K562 (cell line): Measurements from ENCODE around the gene LRP1. TPM values are rescaled to one million over a fixed set of nuclear protein-coding genes. Genes with fewer than 3 reads are reported as not detected.

Experiments
- C11orf30 ChIP-seq: fragments of 450-650 bp; IDR thresholded peaks from 2 replicates; pipeline ENCODE4 v1.6.1; 2016; ENCODE audit warnings: low read depth, mild to moderate bottlenecking
- CCAR2 ChIP-seq: fragments of 200-400 bp; formaldehyde crosslinking; IDR thresholded peaks from 2 replicates; pipeline ENCODE4 v1.6.1; 2017; ENCODE audit warnings: mild to moderate bottlenecking, low read depth, low read length
- DNMT1 ChIP-seq: fragments of 450-650 bp; IDR thresholded peaks from 2 replicates; pipeline ENCODE4 v1.6.1; 2016; ENCODE audit warnings: antibody characterized with exemption, mild to moderate bottlenecking
- FOXJ2 ChIP-seq: fragments of 200-800 bp; sonication (Bioruptor generic); IDR thresholded peaks from 2 replicates; pipeline ENCODE4 v1.6.1; 2016; ENCODE audit warnings: missing genetic modification characterization, missing compliant biosample characterization
- HMGN3 ChIP-seq: IDR thresholded peaks from 2 replicates; pipeline ENCODE4 v1.6.1; 2011; ENCODE audit warnings: borderline replicate concordance, low read depth, mild to moderate bottlenecking, mixed read lengths, low read length; ENCODE audit not compliant: insufficient read length; ENCODE audit errors: extremely low read depth
- ID3 ChIP-seq, 2 experiments: fragments of 250-450 bp in 1 of 2; fragments of 450-650 bp in 1 of 2; sonication (Bioruptor Pico) in 1 of 2; IDR thresholded peaks; 2 replicates each; pipeline versions ENCODE4 v1.6.1 to v1.8.0; 2016 to 2021; ENCODE audit warnings: mild to moderate bottlenecking in 2 of 2, moderate library complexity in 2 of 2, missing compliant biosample characterization in 1 of 2, missing genetic modification characterization in 1 of 2
- JUNB ChIP-seq: fragments of 450-650 bp; formaldehyde crosslinking; conservative IDR thresholded peaks from 2 replicates; pipeline ENCODE4 v1.4.0; 2020; ENCODE audit warnings: mild to moderate bottlenecking
- KDM5B ChIP-seq: fragments of 200-600 bp; sonication (generic); IDR thresholded peaks from 2 replicates; pipeline ENCODE4 v1.6.1; 2012; ENCODE audit warnings: low read depth, mild to moderate bottlenecking, moderate library complexity, low read length, control low read depth, inconsistent platforms; ENCODE audit not compliant: insufficient replicate concordance
- KLF10 ChIP-seq: fragments of 250-450 bp; sonication (Bioruptor Pico); IDR thresholded peaks from 2 replicates; pipeline ENCODE4 v1.6.1; 2021; ENCODE audit warnings: matching md5 sums
- MLLT1 ChIP-seq, 2 experiments: fragments of 450-650 bp; IDR thresholded peaks; 2 replicates each; pipeline ENCODE4 v1.6.1; 2016
- NFIC ChIP-seq: fragments of 450-650 bp; IDR thresholded peaks from 2 replicates; pipeline ENCODE4 v1.6.1; 2017; ENCODE audit warnings: mild to moderate bottlenecking, inconsistent platforms
- OTX1 ChIP-seq: fragments of 450-650 bp; formaldehyde crosslinking; IDR thresholded peaks from 2 replicates; pipeline ENCODE4 v1.4.0; 2022; ENCODE audit warnings: mild to moderate bottlenecking
- PBX2 ChIP-seq, 2 experiments: IDR thresholded peaks in 1 of 2; conservative IDR thresholded peaks in 1 of 2; 2 replicates each; pipeline ENCODE4 v1.6.1; 2016; ENCODE audit warnings: low read depth in 2 of 2, mild to moderate bottlenecking in 1 of 2, missing compliant biosample characterization in 1 of 2, missing genetic modification characterization in 1 of 2, moderate library complexity in 1 of 2
- TCF3 ChIP-seq: sonication (generic); formaldehyde crosslinking; IDR thresholded peaks from 2 replicates; pipeline ENCODE4 v1.4.0; 2020; ENCODE audit warnings: mild to moderate bottlenecking, missing genetic modification reagents
- ZBTB43 ChIP-seq: sonication (generic); formaldehyde crosslinking; IDR thresholded peaks from 2 replicates; pipeline ENCODE4 v1.8.0; 2023; ENCODE audit warnings: mild to moderate bottlenecking, missing genetic modification reagents
- ZBTB5 ChIP-seq: fragments of 450-650 bp; IDR thresholded peaks from 2 replicates; pipeline ENCODE4 v1.6.1; 2017; ENCODE audit warnings: antibody characterized with exemption
- ZKSCAN1 ChIP-seq: fragments of 150-350 bp; IDR thresholded peaks from 2 replicates; pipeline ENCODE4 v1.6.1; 2016; ENCODE audit warnings: low read depth, low read length
- ZNF12 ChIP-seq: sonication (generic); formaldehyde crosslinking; IDR thresholded peaks from 2 replicates; pipeline ENCODE4 v1.4.0; 2020; ENCODE audit warnings: mild to moderate bottlenecking, missing genetic modification reagents
- ZNF197 ChIP-seq: fragments of 200-800 bp; sonication (Bioruptor generic); IDR thresholded peaks from 2 replicates; pipeline ENCODE4 v1.6.1; 2016; ENCODE audit warnings: low read depth, missing genetic modification characterization, missing compliant biosample characterization
- polyA plus RNA-seq, 8 experiments: library from polyadenylated mRNA; depleted of rRNA in 4 of 8; stranded (reverse) in 5 of 8; unstranded in 3 of 8; fragments of >200 nt; fragmentation: Nextera tagmentation in 2 of 8; fragmentation: Illumina TruSeq in 1 of 8; extraction: Ambion mirVana in 2 of 8; extraction: Trizol in 1 of 8; gene quantifications; 2 replicates each; pipeline versions ENCODE4 v1.2.1 to v1.2.3, GENCODE V29; 2011 to 2014; ENCODE audit warnings: inconsistent platforms in 1 of 8, missing spikeins in 1 of 8
- total RNA-seq, 7 experiments: library from RNA; depleted of rRNA in 6 of 7; stranded (reverse); fragments of >200 nt in 6 of 7; fragmentation: Illumina TruSeq in 2 of 7; extraction: Trizol in 2 of 7; gene quantifications; 2 replicates each; pipeline versions ENCODE4 v1.2.1 to v1.2.3, GENCODE V29; 2011 to 2021; ENCODE audit warnings: low replicate concordance in 1 of 7

Gene LRP1
- total and polyA plus RNA-seq, 9 of the 15 experiments (the other 6 are each of a cell fraction or from before 2014, with no cell fraction given) = 0.04 to 0.64 (median 0.19) TPM; not detected in 2

- TF ChIP-seq MLLT1 (IDR thresholded peaks at IDR 0.05) (no peak; a peak in 1 of 4 replicates), ID3 (CRISPR knock-in tag; IDR thresholded peaks at IDR 0.05) (no peak), ID3 (tag; IDR thresholded peaks at IDR 0.05) (no peak), CCAR2 (no peak), ZBTB5 (no peak), ZNF12 (CRISPR knock-in tag) (0 out of 2 replicates have a peak, but pooled peaks have one; percentile 21), OTX1 (CRISPR knock-in tag) (peak; percentile 19; the same call in 1 of the 2 replicates), NFIC (no peak), FOXJ2 (tag) (no peak), KDM5B (no peak), HMGN3 (no peak), ZNF197 (CRISPR knock-in tag) (no peak), KLF10 (CRISPR knock-in tag) (no peak), PBX2 (CRISPR knock-in tag; IDR thresholded peaks at IDR 0.05; ENCODE audit: low read depth) (no peak), PBX2 (tag; conservative IDR thresholded peaks at IDR 0.05; ENCODE audit: low read depth) (no peak), ZBTB43 (CRISPR knock-in tag) (0 out of 2 replicates have a peak, but pooled peaks have one; percentile 5), TCF3 (no peak), DNMT1 (0 out of 2 replicates have a peak, but pooled peaks have one; percentile 26), JUNB (CRISPR knock-in tag) (no peak), ZKSCAN1 (no peak), C11orf30 (no peak)
Observed at GRCh38 chr12:57239587-57240065, 111.3 kb downstream of the LRP1 start (continued).
